Diencephalon (tissue), 1 donor: ENCODE measurements around the gene PLCXD3. TPM values are rescaled to one million over a fixed set of nuclear protein-coding genes. Genes with fewer than 3 reads are reported as not detected.

Experiments
- total RNA-seq: library from RNA; depleted of rRNA; stranded (reverse); fragments of >200 nt; gene quantifications from one replicate; pipeline ENCODE4 v1.2.3, GENCODE V29; 2014

PLCXD3 gene
- total RNA-seq = 23.5 TPM

GRCh38 chr5:41510176-41510831 is at the start of gene PLCXD3:
Gene PLCXD3 (minus strand): TSS chr5:41510601. CDS start chr5:41510526, 75 bp downstream.

